Frontal cortex (tissue), 4 donors: Measurements from ENCODE around the gene SNAP29. TPM values are rescaled to one million over a fixed set of nuclear protein-coding genes. Genes with fewer than 3 reads are reported as not detected.
A peak's percentile ranks its signal among the peaks of the same experiment; 100 is the strongest.
"Not testable (repeated sequence)": the region's sequence is repeated elsewhere in the genome, so short reads cannot be mapped to it uniquely, and the experiment has no call there.

Source experiments
- DNase-seq, 2 donors: peaks; one replicate each; pipeline ENCODE4 v3.0.0; 2012; ENCODE audit warnings: low spot score in 2 of 2
- FAIRE-seq: peaks from 2 replicates; lab custom pipeline; 2012; peaks lifted over from hg19 to GRCh38; lab: Jason Lieb, UNC
- total RNA-seq: library from RNA; depleted of rRNA; stranded (reverse); fragments of >200 nt; gene quantifications from one replicate; pipeline ENCODE4 v1.2.3, GENCODE V29; 2014
- donor health status: control.
- donor health status: control.
- donor health status: control.

Gene SNAP29
- 6.5 TPM for total RNA-seq

GRCh38 chr22:20858615-20859416 is at the start of gene SNAP29, which contains the start of gene PI4KA:
TSS of gene SNAP29 (plus strand) at chr22:20859007. CDS start at chr22:20859111, 104 bp downstream.
TSS of gene PI4KA (minus strand) at chr22:20858811. CDS start at chr22:20858725, 86 bp downstream.
- DNase-seq (peak; percentile 98 to 99), FAIRE-seq (no peak)

- DNase-seq (no peak), FAIRE-seq (no peak)
Measured at GRCh38 chr22:20809538-20810185, 49.1 kb upstream of the SNAP29 start.

DNA sequence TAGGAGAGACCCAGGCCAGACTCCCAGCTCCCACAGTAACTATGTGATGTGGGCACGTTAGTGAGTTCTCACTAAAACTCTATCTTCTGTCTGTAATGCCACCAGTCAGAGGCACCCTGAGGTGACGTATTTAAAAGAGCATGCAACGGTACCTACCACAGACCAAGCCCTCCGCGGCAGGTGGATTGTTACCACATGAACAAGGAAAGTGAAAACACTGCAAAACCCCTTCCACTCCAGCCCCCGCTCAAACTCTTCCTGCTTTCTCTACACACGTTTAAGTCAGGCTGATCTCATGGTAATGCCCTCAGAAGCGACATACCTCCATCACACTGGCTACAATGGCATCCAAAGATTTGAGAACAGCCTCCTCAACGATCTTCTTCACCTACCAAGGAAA is 48.2 kb upstream of the SNAP29 start:
- no peak for FAIRE-seq

DNA sequence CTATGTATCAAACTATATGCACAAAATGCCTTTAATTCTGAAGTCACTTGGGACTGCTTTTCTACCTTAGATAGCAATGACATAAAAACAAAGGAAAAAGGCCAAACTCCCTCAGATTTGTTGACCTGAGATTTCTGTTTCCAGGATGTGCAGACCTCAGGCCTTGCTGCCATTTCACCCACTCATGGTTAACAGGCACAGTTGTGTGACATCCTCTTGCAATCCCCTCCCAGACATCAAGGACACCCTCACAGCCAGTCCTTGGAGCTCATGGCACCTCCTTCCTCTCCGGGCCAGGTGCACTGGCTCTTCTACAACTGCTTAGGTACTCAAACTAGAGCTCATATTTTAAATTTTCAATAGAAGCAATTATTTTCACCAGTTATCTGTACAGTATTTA is 47.6 kb upstream of the SNAP29 start:
- DNase-seq (no peak), FAIRE-seq (no peak)

More for the DNA sequence above, 48.2 kb upstream of the SNAP29 start:
- no peak for DNase-seq

- DNase-seq: no peak
- no peak for FAIRE-seq
Measured at GRCh38 chr22:20811971-20812660, 46.7 kb upstream of the SNAP29 start.

DNA sequence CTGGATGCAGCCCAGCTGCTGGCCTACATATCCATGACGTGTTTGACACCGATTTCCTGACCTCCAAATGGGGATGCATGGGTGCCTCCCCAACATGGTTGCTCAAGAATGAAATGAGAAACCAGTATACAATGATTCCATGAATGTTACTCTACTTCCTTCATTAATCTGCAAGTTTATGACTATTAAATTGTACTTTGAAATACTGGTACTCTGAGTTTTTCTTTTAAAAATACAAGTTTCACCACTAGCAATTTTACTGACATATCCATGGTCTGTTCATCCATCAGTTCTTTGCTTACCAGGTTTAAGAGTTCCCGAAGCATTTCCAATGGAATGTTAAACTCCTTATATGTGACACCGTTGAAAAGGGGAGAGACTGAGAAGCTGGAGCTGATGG is 45.8 kb upstream of the SNAP29 start:
- FAIRE-seq (no peak), DNase-seq (no peak)

- DNase-seq (no peak), FAIRE-seq (no peak)
Measured at GRCh38 chr22:20814221-20814808, 44.5 kb upstream of the SNAP29 start.

DNA sequence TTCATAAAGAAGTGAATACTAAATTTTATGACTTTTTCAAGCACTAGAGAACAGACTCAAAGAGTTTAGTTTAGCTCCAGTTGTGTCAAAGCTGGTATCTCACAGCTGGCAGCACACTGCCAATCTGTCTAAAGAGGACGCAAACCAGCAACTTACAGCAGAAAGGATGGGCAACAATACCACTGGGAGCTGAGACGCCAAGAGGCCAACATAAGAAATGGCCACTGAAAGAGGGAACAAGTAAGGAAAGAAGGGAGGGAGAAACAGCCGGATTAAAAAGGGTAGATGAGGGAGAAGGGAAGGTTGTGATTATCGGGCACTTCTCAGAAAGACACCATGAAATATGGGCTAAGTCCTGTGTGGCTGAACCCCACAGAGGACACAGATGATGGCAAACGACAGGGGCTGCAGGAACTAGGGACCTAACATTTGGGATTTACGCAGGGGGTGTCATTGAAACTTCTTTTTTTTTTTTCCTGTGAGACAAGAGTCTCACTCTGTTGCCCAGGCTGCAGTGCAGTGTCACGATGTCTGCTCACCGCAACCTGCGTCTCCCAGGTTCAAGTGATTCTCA is 43.2 kb upstream of the SNAP29 start:
- DNase-seq (no peak), FAIRE-seq (no peak)

GRCh38 chr22:20816559-20816958 is 42.2 kb upstream of the SNAP29 start:
- FAIRE-seq (no peak), DNase-seq (no peak)

GRCh38 chr22:20818471-20818870 is 40.3 kb upstream of the SNAP29 start:
- no peak for FAIRE-seq
- no peak for DNase-seq

GRCh38 chr22:20819471-20819870 is 39.3 kb upstream of the SNAP29 start:
- FAIRE-seq (no peak), DNase-seq (no peak)

- FAIRE-seq, DNase-seq: not testable (repeated sequence)
Measured at GRCh38 chr22:20821717-20822239, 37.0 kb upstream of the SNAP29 start.

DNA sequence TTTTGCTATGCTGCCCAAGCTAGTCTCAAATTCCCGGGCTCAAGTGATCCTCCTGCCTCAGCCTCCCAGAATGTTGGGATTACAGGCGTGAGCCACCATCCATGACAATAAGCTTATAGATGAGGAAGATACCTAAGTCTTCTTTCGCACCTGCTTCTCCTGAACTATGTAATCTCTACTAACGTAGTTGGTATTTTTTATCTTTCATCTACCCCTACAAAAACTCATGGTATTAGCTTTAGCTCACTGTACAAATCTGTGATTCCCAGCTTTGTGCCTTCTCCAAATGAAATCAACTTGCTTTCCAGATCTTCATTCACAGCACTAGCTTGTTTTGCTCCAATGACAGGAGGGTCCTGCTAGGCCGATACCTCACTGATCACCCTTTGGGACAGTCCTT is 36.6 kb upstream of the SNAP29 start:
- DNase-seq: no peak
- no peak for FAIRE-seq

DNA sequence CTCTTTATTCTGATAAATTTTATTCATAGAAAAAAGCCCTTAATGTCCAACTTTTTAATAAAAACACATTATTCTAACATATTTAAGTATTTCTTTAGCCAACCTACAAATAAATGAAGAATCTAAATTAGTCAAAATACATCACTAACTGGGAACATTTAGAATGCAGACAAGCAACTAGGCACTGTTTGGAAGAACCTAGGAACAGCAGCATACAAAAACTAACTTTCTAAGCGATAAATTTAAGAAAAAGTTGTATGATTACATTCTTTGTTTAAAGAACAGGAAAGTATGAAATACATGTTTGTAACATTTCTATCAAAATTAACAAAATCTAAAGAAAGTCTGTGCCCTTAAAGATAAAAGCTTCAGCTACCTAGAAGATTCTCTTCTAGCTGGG is 35.5 kb upstream of the SNAP29 start:
- FAIRE-seq: no peak
- no peak for DNase-seq

- DNase-seq, FAIRE-seq: not testable (repeated sequence)
Measured at GRCh38 chr22:20825216-20825615, 33.6 kb upstream of the SNAP29 start.

DNA sequence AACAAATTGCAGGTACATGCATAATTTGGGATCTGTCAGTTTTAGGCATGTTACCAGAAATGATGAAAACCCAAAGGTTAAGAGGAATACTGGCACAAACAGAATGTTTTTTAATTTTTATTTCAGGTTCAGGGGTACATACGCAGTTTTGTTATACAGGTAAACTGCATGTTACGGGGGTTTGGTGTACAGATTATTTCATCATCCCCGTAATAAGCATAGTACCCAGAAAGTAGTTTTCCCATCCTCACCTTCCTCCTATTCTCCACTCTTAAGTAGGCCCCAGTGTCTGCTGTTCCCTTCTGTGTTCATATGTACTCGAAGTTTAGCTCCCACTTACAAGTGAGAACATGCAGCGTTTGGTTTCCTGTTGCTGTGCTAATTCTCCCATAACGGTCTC is 33.2 kb upstream of the SNAP29 start:
- FAIRE-seq (no peak), DNase-seq (no peak)

- DNase-seq, FAIRE-seq: not testable (repeated sequence)
Measured at GRCh38 chr22:20826373-20827152, 32.2 kb upstream of the SNAP29 start.

- DNase-seq: no peak
- FAIRE-seq: no peak
Measured at GRCh38 chr22:20829491-20830134, 29.2 kb upstream of the SNAP29 start.
